ENCODE data around the gene SMARCC2.

DNA sequence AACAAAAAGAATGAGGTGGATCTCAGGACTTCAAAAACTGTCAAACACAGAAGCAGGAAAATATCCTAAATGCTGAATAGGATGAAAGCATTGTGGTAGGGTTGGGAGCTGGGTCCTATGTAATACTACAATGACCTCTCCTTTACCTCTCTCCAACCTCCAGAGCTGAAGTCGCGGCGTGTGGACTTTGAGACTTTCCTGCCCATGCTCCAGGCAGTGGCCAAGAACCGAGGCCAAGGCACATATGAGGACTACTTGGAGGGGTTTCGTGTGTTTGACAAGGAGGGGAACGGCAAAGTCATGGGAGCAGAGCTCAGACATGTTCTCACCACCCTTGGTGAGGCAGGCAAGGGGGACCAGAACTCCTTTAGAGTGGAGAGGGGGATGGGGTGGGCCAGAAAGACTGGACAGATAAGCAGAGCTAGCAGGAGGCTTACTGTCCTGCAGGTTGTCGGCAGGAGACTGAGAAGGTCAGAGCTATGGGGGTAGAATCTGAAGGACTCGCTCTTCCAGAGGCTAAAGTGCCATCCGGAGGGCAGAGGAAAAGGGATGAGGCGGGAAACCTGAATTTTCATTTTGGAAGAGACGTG, 33.9 kb downstream of the SMARCC2 start:
- TF ChIP-seq GATA3 (IDR thresholded peaks at IDR 0.05; ENCODE audit: low read depth, low read length) = no peak
- no peak for TF ChIP-seq GATA2 (IDR thresholded peaks at IDR 0.05; ENCODE audit: low read depth, low read length)

Data from SH-SY5Y (cell line).